COLO829 (cell line): Measurements from ENCODE around the gene STN1.

Source experiments
- DNase-seq: peaks from one replicate; pipeline ENCODE4 v3.0.0; 2012; ENCODE audit warnings: low spot score

The STN1 gene

DNA sequence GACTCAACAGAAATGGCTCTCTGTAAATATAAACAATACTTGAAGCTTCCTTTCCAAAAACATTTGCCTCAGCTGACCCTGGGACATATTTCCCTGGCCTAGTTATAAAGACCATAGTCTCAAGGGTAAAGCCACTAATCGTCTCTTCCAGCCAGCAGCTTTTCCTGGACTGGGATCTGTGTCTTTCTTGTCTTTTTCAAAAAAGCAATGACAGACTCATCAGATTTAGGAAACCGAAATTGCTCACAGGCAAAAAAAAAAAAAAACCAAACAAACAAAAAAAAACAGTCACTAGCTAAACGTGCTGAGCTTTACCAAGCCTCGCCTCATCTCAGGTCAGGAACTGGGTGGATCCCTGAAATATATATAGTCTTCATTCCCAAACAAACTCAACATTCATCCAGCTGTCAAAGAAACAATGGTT is 23.5 kb downstream of the STN1 start:
- no peak for DNase-seq

DNA sequence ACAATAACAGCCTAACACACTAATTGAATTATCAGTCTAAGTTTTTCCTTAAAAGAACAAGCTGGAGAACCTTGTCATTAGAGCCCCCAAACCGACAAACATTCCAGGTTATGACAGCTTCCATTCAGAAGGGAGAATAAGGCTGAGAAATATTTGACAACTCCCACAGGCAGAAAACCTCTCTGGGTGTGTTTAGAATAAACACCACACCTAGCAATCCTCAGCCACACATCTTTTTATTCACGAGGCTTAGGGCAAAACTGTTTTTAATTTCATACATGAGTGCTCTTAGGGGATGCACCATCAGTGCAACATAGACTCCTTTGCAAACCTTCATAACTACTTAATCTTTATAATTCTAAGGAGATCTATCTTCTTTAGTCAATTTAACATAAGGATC is 24.2 kb downstream of the STN1 start:
- no peak for DNase-seq

DNA sequence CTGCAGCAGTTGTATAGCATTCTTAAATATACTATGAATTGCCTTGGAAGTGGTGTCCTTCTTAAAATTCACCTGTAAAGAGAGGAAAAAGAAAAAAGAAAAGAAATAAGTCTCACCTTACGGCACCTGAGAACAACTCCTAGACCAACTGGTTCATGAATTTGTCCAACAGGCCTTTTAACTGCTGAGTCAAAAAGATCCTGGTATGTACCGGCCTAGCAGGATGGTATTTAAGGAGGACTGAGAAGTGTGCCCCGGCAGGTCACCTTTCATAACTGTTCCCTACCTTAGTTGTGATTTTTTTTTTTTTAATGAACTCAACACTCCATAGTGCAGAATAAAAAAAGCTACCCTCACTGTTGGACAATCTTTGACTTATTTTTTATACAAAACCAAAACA is 25.8 kb downstream of the STN1 start:
- DNase-seq, result no peak

GRCh38 chr10:103890688-103891087 is 27.3 kb downstream of the STN1 start:
- no peak for DNase-seq

GRCh38 chr10:103890194-103890658 is 27.8 kb downstream of the STN1 start:
- no peak for DNase-seq

GRCh38 chr10:103889121-103889720 is 28.8 kb downstream of the STN1 start:
- no peak for DNase-seq

DNA sequence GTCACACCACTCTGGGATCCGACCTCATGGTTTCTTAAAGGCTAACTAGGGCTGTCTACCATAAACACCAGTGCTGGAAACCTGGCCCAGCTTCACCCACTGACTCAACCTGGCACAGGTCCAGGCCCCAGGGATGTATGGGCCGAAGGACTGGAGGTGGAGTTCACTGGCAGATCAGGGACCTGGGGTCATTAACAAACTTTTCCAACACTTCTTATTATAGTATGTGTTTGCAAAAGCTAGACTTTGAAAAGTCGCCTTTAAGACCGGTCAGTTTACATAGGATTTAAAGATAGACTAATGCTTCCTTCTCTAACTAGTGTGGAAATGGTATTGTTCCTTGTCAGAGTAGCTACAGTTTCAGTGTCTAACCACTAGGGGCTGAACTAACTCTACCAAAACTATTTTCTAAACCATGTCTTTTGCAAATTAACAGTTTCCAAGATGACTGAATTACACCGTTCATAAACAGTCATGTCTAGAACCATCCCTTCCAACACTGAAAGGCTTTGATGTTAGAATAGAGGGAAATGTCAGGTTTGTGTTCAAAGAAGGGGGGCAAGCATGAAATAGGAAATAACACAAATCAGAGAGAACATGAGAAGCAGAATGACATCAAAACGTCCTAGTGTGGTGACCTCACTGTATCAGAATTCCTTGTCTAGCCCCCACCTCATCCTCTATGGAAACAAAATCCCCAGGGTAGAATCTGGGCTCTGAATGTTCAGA is 29.7 kb downstream of the STN1 start:
- peak; percentile 74 for DNase-seq

GRCh38 chr10:103885617-103886016 is 32.4 kb downstream of the STN1 start:
- DNase-seq, result no peak

GRCh38 chr10:103884681-103885139 is 33.3 kb downstream of the STN1 start:
- DNase-seq, result peak; percentile 82

GRCh38 chr10:103882285-103883007 is 35.5 kb downstream of the STN1 start:
- no peak for DNase-seq

DNA sequence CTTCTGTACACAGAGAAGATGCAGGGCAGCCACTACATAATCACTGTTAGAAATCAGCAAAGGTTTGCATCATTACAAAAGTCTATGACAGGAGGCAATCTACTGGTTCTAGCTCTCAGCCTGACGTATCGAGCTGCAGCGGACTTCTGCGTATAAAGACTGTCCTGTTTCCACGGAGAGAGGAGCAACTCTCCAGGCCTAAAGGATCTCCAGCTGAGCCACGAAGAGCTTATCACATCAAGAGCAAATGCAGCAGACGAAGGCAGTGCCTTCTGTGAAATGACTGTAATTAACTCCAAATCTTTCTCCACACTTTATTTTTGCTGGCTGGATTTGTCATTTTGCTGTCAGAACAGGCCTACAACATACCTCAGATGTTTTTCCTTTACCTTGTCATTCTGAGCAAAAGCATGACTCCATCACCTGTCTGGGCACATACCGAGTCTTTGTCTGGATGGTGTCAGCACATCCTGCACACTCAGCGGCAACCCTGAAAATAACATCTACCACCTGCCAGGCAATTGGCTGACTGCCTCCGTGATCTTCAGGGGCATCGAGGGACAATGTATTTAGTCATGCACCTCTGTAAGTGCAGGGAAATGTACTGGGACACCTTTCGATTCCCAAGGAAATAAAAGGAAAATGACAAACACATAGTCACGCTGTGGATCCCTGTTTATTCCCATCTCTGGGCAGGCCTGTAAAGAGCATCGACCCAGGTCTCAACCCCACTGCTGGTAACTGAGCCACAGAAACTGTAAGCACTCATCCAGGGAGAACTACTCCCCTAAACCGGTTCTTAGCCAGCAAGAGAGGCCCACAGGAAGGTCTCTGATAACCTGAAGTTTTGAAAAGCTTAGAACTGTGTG is 36.3 kb downstream of the STN1 start:
- no peak for DNase-seq

GRCh38 chr10:103879831-103880230 is 38.2 kb downstream of the STN1 start:
- no peak for DNase-seq

DNA sequence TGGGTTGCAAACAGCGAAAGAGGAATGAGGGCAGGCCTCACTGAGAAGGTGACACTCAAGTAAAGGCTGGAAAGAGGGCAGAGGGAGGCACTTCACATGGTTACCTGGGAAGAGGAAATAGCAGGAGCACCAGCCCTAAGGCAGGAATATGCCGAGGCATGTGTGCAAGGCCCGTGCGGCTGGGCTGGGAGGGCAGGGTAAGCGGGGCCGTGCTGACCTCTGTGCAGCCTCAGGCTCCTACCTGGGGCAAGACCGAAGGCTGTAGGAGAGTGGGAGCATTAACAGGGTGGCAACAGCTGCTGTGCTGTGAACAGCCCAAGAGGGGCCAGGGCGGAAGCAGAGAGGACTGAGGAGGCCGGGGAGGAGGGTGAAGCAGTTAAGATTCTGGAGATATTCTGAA is 38.6 kb downstream of the STN1 start:
- no peak for DNase-seq

DNA sequence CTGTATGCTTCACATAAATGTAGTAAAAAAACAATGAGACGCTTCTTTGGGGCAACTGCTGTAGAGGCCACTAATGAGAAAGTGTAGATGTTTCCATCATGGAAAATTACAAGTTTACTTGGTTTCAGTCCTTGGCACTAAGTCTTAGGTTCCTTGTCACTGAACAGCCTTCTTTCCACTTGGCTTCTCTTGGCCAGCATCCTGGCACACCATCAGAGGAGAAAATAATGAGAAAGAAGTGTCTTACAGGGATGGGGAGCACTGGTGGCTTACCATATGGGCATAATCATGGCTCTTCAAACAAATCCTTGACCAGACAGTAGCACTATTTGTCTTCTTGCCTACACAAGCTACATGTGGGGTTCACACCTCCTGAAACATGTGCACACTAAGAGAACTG is 40.1 kb downstream of the STN1 start:
- no peak for DNase-seq

DNA sequence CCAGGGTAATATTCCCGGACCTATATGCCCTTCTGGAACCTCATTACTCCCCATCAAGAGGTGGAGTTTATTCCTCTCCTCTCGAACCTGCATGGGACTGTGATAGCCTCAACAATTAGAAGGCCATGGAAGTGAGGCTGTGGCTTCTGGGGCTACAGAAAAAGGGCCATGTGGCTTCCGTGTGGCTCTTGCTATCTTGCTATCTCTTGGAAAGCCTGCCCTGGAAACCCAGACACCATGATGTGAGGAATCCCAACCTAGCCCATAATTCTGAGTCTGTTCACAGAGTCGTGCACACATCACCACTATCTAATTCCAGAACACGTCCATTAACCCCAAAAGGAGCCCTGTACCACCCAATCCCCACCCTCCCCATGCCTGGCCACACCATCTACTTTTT is 41.8 kb downstream of the STN1 start:
- no peak for DNase-seq

DNA sequence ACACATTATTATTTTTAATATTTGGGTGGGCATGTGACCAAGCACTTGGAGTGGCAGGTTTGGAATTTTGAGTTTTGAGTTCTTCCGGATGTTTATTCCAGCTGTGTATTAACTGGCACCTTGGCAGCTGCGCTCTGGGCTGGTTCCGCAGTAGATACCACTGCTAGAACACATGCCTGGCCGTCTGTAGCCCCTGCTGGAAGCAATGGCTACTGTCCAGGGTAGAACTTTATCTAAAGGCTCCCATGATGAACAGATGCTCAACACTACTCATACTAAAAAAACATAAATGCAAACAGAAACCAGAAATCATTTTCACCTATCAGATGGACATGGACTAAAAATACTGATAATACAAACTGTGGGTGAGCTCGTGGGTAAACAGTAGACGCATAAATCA is 43.3 kb downstream of the STN1 start:
- DNase-seq, result no peak

DNA sequence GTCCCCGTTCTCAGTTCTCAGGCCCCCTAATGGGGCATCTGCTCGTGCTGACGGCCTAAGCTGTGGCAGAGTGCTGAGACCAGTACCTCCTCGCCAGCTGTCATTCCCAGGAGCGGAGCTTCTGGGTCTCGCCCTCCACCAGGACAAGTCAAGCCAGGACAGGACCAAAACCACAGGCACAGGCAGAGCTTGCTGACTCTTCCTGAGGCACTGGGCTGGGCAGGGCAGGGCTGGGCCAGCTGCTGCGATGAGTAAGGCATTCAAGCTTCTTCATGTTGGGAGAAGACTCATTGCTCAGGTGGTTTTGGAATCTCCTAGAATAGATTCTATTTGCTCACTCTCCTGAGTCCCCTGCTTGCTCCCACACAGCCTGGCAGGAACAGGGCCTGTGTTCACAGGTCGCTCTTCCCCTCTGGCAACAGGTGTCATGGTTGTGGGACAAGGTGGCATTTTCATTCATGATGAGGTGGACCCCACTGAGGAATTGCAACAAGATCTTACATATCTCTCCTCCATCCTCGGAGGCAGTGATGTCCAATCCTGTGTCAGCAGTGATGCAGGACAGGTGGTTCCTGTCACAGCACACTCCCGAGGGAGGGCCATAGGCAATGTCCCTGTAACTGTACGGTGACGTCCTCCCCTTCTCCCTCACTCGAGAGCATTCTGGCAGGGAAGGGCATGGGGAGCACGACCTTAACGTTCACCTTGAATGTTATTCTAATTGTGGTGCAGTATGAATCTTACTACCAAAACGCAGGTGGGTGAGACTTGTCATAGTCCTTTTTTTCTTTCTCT is 45.6 kb downstream of the STN1 start:
- DNase-seq, result no peak

- no peak for DNase-seq
Observed at GRCh38 chr10:103871006-103871405, 47.0 kb downstream of the STN1 start.

DNA sequence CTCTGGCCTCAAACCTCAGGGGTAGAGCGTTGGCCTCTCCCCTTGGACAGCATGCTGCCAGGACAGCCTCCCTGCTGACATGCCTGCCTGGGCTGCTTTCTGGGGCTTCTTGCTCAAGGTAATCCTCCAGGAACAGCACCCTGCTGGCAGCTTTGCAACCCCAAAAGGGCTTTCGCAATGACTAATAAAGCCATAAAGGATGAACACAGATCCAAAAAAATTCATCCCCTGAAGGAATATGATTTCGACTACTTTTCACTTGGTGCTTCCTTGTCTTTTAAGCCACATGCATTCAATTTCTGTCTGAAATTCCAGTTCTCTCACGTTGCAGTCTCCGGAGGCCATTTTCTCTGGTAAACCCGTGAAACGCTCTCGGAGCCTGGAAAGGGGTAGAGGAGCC is 47.5 kb downstream of the STN1 start:
- DNase-seq, result no peak

- DNase-seq, result no peak
Observed at GRCh38 chr10:103869336-103869735, 48.6 kb downstream of the STN1 start.

- no peak for DNase-seq
Observed at GRCh38 chr10:103868200-103868599, 49.8 kb downstream of the STN1 start.
